ENCODE data around the gene TOP1. TPM values are rescaled to one million over a fixed set of nuclear protein-coding genes. Genes with fewer than 3 reads are reported as not detected.

The TOP1 gene
- total RNA-seq, 1 experiment from 2014 or later, result 125 TPM

- POLR2A ChIA-PET (ENCODE audit: low non-redundant PET), result no interaction called here
- Histone ChIP-seq H3K27ac (ENCODE audit: low read depth, low read length, poor library complexity, severe bottlenecking) (no peak overlapping the region), H3K4me3 (ENCODE audit: low read depth, low read length, poor library complexity, severe bottlenecking) (no peak overlapping the region), H3K4me1 (ENCODE audit: insufficient read depth, low read length, poor library complexity, severe bottlenecking) (peaks cover 6% of the 10 kb centered on the region), H3K36me3 (ENCODE audit: insufficient read depth, low read length, poor library complexity, severe bottlenecking) (peaks cover 90% of the 10 kb centered on the region), H3K27me3 (replicated peaks; ENCODE audit: insufficient read depth, low read depth, low read length, poor library complexity) (no peaks in the 10 kb centered on the region), H3K9me3 (ENCODE audit: low read depth, low read length, poor library complexity, severe bottlenecking) (no peaks in the 10 kb centered on the region)
- no TSS peak for BruUV-seq (replicated peaks)
- no peak for DNase-seq (ENCODE audit: low spot score)
- CTCF ChIA-PET, result no interaction called here
- intact Hi-C loops (cut with micrococcal nuclease; ENCODE audit: unreplicated experiment), result no loop called here
- TF ChIP-seq EZH2 (IDR thresholded peaks at IDR 0.05; ENCODE audit: borderline replicate concordance, low read depth, low read length, poor library complexity, severe bottlenecking) (no peak), CTCF (conservative IDR thresholded peaks at IDR 0.05; ENCODE audit: low read depth, low read length) (no peak)
These were observed 73.0 kb downstream of the TOP1 start for GRCh38 chr20:41101660-41102059.

GRCh38 chr20:41108531-41108930 lies 79.9 kb downstream of the TOP1 start:
- no peak for DNase-seq (ENCODE audit: low spot score)
- H3K27ac ChIP-seq (ENCODE audit: low read depth, low read length, poor library complexity, severe bottlenecking), result no peak overlapping the region
- CTCF ChIA-PET, result no interaction called here
- no peak overlapping the region for H3K4me3 ChIP-seq (ENCODE audit: low read depth, low read length, poor library complexity, severe bottlenecking)
- TF ChIP-seq CTCF (conservative IDR thresholded peaks at IDR 0.05; ENCODE audit: low read depth, low read length), result no peak
- no peak for TF ChIP-seq EZH2 (IDR thresholded peaks at IDR 0.05; ENCODE audit: borderline replicate concordance, low read depth, low read length, poor library complexity, severe bottlenecking)
- POLR2A ChIA-PET (ENCODE audit: low non-redundant PET), result no interaction called here
- no peaks in the 10 kb centered on the region for H3K27me3 ChIP-seq (replicated peaks; ENCODE audit: insufficient read depth, low read depth, low read length, poor library complexity)
- no peaks in the 10 kb centered on the region for H3K9me3 ChIP-seq (ENCODE audit: low read depth, low read length, poor library complexity, severe bottlenecking)
- no peaks in the 10 kb centered on the region for H3K4me1 ChIP-seq (ENCODE audit: insufficient read depth, low read length, poor library complexity, severe bottlenecking)
- BruUV-seq (replicated peaks), result no TSS peak
- intact Hi-C loops (cut with micrococcal nuclease; ENCODE audit: unreplicated experiment), result no loop called here
- H3K36me3 ChIP-seq (ENCODE audit: insufficient read depth, low read length, poor library complexity, severe bottlenecking), result peaks cover 55% of the 10 kb centered on the region

- intact Hi-C loops (cut with micrococcal nuclease; ENCODE audit: unreplicated experiment), result no loop called here
- H3K27ac ChIP-seq (ENCODE audit: low read depth, low read length, poor library complexity, severe bottlenecking), result no peak overlapping the region
- no peaks in the 10 kb centered on the region for H3K9me3 ChIP-seq (ENCODE audit: low read depth, low read length, poor library complexity, severe bottlenecking)
- H3K27me3 ChIP-seq (replicated peaks; ENCODE audit: insufficient read depth, low read depth, low read length, poor library complexity), result no peaks in the 10 kb centered on the region
- no peak for TF ChIP-seq CTCF (conservative IDR thresholded peaks at IDR 0.05; ENCODE audit: low read depth, low read length)
- no peak for TF ChIP-seq EZH2 (IDR thresholded peaks at IDR 0.05; ENCODE audit: borderline replicate concordance, low read depth, low read length, poor library complexity, severe bottlenecking)
- ChIA-PET CTCF (no interaction called here), POLR2A (ENCODE audit: low non-redundant PET) (no interaction called here)
- H3K4me3 ChIP-seq (ENCODE audit: low read depth, low read length, poor library complexity, severe bottlenecking), result no peak overlapping the region
- BruUV-seq (replicated peaks), result no TSS peak
- DNase-seq (ENCODE audit: low spot score), result no peak
- peaks cover 56% of the 10 kb centered on the region for H3K36me3 ChIP-seq (ENCODE audit: insufficient read depth, low read length, poor library complexity, severe bottlenecking)
- no peaks in the 10 kb centered on the region for H3K4me1 ChIP-seq (ENCODE audit: insufficient read depth, low read length, poor library complexity, severe bottlenecking)
These were observed 81.4 kb downstream of the TOP1 start for GRCh38 chr20:41110012-41110411.
